Activated T-cell treated with anti-CD3 and anti-CD28 coated beads for 24 hours (primary cell): ENCODE measurements around the gene ASGR1.

Experiments used
- DNase-seq: peaks from one replicate; pipeline ENCODE4 v3.0.0-alpha.2; 2020; ENCODE audit warnings: low read depth

Gene ASGR1

DNA sequence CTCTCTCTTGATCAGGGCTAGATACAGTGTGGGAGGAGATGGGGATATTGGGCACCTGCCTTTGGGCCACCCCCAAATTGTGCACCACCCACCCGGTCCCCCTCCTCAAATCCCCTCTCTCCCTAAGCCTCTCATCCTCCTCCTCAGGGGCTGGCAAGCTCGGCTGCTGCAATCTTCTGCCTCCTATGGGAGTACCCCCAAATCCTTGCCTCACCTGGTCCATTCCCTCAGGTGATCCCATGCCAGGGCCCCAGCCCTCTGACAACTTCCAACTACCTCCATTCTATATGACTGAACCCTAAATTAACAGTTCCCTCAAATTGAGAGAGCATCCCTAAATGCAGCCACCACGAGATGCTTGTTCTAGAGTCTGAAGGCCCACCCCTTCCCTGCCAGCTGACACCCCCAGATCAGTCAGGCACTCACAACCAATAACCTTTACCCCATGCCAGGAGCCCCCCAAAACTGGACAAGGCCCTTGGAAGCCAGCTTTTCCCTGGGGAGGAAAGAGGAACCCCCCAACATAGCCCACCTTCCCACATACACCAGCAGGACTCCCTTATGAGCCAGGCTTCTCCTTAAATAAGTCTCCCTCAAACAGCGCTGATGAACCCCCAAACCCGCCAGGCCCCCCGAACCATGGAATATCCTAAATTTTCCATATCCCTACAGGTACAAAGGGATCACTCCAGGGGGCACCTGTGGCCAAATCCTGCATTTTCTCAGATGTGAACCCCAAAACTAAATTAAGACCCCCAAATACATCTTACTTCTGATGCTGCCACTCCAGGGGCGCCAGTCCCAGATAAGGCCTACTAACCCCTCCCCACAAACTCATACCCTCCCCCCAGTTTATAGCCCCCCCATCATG, 37.3 kb upstream of the ASGR1 start:
- no peak for DNase-seq

DNA sequence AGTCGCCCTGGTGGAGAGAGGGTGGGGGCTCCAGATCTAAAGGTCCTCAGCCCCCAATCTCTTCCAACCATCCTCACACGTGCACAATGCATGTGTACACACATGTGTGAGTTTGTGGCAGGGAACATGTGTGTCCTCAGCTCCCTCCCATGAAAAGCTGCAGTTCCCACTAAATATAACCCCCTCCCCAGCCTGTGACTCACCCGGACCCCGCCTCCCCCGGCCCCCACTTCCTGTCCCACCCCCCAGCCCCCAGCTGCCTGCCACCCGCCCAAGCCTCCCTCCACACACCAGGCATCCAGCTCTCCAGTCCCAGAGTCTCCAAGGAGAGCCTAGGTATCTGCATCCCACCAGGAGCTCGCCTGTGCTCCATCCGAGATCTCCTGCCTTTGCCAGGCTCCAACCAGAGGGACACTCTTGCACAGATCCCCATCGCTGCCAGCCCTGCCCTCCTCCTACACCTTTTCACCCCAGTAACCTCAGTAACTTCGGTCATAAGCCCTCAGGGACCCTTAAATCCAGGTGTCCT, 36.5 kb upstream of the ASGR1 start:
- no peak for DNase-seq

DNA sequence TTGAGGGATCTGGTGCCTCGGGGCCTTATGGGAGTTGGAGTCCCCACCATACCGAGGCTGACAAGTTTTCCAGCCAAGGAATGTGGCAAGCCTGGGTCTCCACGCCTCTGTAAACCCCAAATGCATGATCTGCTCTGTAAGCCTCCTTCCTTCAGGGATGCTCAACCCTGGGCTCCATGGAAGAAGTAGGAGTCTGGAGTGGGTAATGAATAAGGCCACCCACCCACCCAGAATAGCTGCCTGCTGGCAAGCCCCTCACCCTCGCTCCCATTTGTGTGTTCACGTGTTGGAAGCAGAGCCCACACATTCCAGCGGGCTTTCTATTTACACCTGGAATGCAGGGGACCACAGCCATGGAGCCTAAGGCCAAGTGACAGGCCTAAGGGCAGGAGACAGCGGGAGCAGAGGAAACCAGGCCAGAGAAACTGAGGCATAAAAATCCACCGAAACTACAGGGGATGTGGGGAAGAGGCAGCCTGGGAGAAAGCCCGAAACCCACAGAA, 36.0 kb upstream of the ASGR1 start:
- DNase-seq: no peak

DNA sequence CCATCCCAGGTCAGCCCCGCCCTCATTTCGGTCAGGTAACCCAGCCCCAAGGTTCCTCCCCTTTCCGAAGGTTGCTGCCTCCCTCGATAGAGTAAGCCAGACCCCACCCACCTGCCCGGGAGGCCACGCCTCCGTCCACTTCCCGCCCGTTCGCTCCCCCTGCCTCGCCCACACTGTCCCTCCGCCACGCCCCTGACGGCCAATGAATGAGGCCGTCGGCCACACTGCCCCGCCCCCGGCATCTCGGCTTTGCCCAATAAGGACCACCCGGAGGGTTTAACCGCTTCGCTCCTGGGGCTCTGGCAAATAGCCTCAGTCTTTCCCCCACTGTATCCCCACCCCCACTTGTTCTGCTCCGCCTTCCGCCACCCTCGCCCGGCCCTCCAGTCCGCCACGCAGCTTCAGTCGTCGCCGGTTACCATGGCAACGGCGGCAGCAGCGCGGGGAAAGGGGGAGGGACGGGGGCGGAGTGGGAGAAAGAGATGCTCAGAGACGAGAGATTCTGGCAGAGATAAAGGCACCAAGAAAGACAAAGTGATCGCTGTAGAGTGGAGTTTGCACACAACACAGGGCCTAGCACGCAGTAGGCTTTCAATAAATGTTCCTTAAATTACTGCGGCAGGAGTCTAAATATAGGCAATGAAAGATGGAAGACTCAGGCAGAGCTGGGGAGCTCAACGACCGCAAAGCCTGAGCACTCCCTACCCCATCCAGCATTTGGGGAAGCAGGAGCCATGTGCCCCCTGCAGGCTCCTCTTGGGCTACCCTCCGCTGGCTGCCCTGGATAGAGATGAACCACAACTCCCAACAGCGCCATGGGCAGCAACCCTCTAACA, 35.3 kb upstream of the ASGR1 start:
- DNase-seq: peak; percentile 99

DNA sequence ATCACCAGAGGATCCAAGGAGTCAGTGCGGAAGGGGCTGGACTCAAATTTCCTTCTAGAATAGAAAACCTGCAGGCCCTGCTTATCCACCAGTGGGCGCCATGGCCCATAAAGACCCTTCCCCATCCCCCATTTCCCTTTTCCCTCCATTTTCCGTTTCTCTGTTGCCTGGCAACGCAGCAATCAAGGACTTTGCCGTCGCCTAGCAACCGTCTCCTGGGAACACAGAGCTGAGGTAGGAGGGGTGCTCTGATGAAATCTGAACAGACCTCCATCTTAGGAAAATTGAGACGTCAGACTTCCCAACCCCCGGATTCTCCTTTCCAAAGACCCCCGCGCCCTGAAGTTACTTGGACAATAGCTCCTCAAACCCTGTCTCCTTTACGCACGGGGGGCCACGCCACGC, 34.7 kb upstream of the ASGR1 start:
- no peak for DNase-seq

GRCh38 chr17:7211491-7212273, 32.5 kb upstream of the ASGR1 start:
- DNase-seq: no peak

DNA sequence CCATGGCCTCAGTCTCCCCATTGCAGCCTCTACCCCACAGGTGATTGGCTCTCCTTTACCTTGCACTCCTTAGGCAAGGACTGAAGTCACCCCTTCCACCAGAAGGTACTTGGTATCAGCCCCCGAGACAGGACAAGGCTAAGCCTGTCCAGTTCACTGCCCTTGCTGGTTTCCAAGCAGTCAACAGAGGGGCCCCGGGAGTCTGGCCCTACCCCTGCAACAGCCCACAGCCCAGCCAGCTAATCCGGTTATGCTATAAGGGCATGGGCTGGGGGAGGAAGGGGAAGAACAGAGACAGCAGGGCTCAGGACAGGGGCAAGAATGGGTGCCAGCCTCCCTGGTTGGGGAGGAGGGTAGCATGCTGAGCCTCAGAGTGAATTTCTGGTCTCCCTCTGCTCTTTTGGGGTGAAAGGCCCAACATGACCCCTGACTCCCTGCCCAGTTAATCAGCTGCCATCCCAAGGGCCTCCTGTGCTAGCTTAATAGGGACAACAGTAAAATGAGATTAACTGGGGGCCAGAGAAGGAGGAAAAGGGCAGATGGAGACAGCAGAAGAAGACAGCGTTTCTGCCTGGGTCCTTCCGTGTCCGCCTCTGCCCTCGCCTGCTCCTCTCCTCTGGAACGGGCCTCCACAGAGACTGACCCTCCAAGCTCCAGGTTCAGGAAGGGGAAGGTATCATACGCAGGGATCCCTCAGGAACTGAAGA, 29.7 kb upstream of the ASGR1 start:
- no peak for DNase-seq

DNA sequence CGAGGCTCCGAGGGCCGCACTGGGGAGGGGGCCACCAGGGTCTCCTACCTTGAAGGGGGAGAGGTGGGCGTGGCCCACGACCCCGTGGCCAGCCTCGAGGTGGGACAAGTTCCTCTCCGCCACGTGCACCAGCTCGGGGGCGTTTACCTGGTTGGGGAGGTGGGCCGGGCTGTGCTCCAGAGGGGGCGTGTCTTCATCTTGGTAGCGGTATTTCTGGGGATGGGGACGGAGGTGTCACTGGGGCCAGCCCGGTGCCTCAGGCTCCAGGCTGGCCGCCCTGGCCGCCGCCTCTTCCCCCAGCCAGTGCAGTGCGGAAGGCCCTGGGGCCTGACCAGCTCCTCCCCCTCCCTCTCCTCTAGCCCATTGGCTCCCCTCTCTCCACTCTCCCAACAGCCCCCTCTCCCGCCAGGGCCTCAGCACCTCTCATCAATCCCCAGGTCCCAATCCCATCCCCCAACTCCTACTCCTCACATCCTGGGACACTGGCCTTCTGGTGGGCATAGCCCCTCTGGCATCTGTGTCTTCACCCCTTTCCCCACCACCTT, 28.9 kb upstream of the ASGR1 start:
- DNase-seq: no peak

DNA sequence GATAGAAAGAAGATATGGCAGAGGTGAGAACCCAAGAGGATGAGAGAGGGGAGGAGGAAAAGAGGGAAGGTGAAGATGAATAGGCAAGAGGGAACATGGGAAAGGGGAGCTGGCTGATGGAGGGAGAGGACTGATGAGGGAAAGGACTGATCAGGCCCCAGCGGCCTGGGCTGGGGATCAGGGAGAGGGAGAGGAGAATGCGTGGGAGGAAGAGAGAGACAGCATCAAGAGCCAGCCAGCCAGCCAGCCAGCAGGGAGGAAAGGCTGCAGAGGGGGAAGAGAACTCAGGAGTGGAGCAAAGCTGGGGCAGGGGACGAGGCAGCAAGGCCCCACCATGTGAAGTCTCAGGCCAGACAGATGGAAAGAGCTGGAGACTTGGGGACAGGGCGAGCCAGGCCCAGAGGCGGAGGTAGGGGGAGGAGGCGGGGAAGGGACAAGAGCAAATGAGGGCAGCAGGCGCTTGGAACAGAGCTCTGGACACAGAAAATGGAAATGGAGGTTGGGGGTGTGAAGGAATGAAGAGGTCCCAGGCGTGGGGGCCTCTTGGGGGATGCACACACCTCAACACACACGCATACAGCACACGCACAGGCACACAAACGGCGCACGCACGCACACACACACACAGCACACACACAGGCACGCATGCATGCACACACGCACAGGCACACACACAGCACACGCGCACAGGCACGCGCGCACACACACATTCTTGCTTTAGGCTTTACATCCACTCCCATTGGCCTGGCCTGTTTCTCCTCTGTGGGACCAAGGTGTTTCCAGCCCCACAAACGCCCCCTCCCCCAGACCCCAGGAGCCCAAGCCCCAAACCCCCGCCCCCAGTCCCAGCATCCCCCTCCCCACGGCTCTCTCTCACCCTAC, 28.2 kb upstream of the ASGR1 start:
- DNase-seq: no peak

GRCh38 chr17:7205561-7205960, 26.4 kb upstream of the ASGR1 start:
- no peak for DNase-seq

GRCh38 chr17:7204828-7205461, 25.8 kb upstream of the ASGR1 start:
- DNase-seq: peak; percentile 86

- no peak for DNase-seq
Measured at GRCh38 chr17:7204336-7204735, 25.2 kb upstream of the ASGR1 start.

DNA sequence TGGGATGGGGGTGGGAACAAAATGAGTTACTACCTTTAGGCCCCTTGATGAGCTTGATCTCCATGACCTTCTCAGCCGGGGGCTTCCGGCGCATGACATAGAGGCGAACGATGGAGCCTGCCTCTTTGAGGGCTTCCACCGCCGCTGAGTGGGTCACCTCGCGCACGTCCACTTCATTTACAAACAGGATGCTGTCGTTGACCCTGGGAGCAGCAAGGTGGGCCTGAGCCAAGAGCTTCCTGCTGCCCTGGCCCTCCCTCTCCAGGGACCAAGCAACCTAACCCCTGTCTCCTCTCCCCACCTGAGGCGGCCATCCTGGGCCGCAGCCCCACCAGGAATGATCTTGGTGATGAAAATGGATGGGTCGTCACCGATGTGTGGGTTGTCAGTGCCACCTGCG, 24.2 kb upstream of the ASGR1 start:
- no peak for DNase-seq

DNA sequence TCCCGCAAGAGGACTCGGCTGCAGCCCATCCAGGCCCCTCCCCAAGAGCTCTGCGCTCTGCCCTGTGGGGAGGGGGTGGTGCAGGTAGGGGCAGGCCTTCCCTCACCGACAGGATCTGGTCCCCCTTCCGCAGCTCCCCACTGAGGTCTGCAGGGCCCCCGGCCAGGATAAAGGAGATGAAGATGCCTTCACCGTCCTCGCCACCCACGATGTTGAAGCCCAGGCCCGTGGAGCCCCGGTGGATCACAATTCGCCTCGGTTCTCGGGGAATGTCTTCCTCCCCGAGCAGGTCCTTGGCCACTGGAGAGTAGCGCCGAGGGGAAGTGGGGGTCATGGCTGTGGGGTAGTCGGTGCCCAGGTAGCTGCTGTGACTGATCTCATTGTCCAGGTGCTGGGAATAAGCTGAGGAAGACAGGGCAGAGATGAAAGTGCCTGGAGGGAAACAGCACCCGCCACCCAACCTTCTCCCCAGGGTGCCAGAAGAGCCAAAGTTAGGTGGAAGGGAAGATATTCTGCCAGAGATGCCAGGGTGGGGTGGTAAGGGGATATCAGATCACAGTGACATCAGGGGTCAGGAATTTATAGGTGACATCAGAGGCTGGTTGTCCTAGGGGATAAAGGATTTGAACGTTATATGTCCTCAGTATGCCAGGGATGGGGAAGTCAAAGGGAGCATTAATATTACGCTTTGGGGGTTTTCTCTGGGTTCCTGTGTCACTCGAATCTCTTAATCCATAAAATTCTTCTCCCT, 17.7 kb upstream of the ASGR1 start:
- no peak for DNase-seq

DNA sequence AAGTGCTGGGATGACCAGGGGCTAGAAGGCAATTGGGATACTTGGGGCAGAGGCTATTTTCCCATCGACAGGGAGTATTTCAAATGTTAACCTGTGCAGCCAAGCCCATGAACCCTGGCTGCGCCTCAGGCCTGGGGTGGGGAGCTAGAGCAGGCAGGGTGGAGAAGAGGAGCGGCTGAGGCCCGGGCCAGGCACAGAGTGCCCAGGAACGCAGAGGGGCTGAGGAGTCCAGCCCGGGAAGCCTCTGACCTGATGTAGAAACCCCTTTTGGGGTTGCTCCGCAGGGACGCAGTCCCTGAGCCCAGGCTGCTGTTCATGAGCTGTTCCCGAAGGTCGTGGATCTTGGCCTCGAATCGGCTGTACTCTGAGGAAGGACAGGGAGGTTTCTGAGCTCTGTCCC, 16.8 kb upstream of the ASGR1 start:
- no peak for DNase-seq

- no peak for DNase-seq
Measured at GRCh38 chr17:7192271-7192937, 13.2 kb upstream of the ASGR1 start.

GRCh38 chr17:7191571-7192270, 12.6 kb upstream of the ASGR1 start:
- no peak for DNase-seq

- no peak for DNase-seq
Measured at GRCh38 chr17:7191069-7191468, 11.9 kb upstream of the ASGR1 start.
